T47D (cell line): ENCODE data around the gene MAST3.
A peak's percentile ranks its signal among the peaks of the same experiment; 100 is the strongest.

Experiments
- DNase-seq, 2 experiments: peaks; one replicate each; pipeline versions ENCODE4 v3.0.0 to v3.0.0-alpha.2; 2011 to 2012; ENCODE audit warnings: low read depth in 1 of 2, low spot score in 1 of 2
- JUND ChIP-seq: IDR thresholded peaks from 2 replicates; pipeline ENCODE4 v1.6.1; 2012; ENCODE audit warnings: low read depth
- in situ Hi-C: cut with HindIII; loops from 2 replicates; pipeline ENCODE4 v1.10.0; 2016; ENCODE audit warnings: low sequenced_read_pairs, low pct_unique_long_range_greater_than_20kb

Gene MAST3

DNA sequence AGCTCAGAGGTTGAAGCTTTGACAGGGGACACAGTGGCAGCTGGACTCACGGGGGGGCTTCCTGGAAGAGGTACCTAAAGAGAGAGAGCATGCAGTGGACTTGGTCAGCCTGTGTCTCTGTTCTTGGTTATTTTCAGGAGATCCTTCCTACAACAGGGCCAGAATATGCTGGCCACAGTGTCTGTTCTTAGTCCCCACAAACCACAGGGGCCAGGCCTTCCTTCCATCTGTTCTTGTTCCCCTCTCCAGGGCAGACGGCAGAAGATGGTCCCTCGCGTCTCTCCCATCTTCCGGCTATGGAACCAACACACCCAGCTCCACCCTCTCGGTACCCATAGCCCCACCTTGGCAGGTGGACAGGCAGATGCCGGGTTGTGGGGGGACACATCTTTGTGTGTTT lies 24.8 kb downstream of the MAST3 start:
- in situ Hi-C loops = no loop called here
- no peak for DNase-seq
- no peak for TF ChIP-seq JUND

DNA sequence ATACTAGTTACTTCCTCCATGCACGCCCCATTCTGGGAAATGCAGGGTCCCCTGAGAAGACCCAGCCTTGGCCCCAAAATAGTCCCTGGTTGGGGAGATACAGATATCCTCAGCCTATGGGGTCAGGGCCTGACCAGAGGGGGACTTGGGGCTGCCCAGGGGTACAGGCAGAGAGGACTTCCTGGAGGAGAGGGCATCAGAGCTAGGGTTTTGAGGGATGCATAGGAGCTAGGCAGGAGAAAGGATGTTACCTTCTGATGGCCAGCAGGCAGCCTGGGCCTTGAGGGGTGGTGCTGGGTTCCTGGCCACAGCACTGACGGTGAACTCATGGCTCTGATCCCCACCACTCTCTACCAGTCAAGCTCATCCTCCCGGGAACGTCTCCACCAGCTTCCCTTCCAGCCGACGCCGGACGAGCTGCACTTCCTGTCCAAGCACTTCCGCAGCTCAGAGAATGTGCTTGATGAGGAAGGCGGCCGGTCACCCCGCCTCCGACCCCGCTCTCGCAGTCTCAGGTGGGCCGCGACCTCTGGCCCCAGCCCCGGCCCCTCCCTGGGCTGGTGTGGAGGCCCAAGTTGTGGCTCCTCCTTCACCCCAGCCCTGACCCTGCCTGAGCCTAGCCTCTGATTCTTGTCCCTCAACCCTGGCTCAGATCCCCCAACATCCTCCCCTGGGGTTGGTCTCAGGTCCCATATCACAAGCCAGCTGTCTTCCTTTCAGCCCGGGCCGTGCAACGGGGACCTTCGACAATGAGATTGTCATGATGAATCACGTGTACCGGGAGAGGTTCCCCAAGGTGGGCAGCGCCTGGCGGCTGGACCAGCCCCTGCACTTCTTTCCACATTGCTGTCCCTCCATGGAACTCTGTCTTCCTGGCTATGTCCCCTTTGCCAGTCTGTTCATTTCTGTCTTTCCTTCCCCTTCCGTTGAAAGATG lies 25.6 kb downstream of the MAST3 start:
- DNase-seq = no peak
- in situ Hi-C loops = no loop called here
- TF ChIP-seq JUND = no peak

DNA sequence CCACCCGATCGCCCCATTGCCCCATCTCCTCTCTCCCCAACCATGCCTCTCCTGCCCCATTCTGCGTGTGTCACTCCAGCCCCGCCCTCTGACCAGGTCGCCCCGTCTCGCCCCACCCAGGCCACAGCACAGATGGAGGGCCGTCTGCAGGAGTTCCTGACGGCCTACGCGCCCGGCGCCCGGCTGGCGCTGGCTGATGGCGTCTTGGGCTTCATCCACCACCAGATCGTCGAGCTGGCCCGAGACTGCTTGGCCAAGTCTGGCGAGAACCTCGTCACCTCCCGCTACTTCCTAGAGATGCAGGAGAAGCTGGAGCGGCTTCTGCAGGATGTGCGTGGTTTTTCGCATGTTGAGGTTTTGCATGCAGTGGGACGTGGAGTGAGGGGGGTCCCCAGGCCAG lies 26.2 kb downstream of the MAST3 start:
- no peak for DNase-seq
- in situ Hi-C loops = no loop called here
- TF ChIP-seq JUND = no peak

DNA sequence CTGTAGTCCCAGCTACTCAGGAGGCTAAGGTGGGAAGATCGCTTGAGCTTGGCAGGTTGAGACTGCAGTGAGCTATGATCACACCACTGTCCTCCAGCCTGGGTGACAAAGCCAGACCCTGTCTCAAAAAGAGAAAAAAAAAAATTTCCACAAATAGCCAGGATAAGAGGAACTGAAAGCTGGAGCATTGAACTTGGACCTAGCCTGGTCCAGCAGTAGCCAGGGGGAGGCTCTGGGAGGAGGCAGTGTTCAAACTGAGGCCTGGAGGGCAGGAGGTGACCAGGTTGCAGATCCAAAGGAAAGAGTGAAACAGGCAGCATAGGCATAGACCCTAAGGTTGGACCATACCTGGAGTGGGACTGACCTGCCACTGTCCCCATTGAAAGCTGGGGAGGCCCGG lies 28.5 kb downstream of the MAST3 start:
- DNase-seq = no peak
- in situ Hi-C loops = no loop called here
- TF ChIP-seq JUND = no peak

DNA sequence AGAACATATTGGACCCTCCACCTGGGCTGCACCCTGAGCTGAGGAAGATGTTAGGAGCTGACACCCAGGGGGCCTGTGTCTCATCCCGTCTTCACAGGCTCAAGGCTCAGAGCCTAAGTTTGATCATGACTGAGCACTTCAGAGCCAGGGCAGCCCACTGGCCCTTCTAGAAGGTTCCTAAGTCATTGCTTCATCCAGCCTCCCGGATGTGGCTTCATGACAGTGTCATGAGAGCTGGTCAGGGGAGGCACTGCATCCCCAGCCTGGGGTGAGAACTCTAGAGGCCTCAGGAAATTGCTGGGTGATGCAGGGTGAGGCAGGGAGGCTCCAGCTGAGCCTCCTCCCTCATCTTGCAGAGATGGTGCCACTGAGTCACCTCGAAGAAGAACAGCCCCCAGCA lies 30.5 kb downstream of the MAST3 start:
- in situ Hi-C loops = no loop called here
- TF ChIP-seq JUND = no peak
- DNase-seq = no peak

DNA sequence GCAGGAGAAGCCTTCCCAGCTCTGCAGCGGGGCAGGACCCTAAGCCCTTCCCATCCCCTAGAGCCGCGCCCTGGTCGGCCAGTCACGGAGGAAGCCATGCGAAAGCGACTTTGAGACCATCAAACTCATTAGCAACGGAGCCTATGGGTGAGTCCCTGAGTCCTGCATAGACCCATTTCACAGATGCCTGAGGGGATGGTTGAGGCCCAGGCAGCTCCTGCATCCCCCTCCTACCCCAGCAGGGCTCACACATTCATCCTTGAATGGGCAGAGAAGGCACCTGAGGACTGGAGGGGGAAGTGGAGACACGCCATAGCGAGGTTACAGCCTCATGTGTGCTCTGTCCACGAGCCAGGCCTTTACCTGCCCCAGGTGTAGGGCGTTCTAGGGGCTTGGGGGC lies 31.2 kb downstream of the MAST3 start:
- no peak for TF ChIP-seq JUND
- in situ Hi-C loops = no loop called here
- DNase-seq = no peak

DNA sequence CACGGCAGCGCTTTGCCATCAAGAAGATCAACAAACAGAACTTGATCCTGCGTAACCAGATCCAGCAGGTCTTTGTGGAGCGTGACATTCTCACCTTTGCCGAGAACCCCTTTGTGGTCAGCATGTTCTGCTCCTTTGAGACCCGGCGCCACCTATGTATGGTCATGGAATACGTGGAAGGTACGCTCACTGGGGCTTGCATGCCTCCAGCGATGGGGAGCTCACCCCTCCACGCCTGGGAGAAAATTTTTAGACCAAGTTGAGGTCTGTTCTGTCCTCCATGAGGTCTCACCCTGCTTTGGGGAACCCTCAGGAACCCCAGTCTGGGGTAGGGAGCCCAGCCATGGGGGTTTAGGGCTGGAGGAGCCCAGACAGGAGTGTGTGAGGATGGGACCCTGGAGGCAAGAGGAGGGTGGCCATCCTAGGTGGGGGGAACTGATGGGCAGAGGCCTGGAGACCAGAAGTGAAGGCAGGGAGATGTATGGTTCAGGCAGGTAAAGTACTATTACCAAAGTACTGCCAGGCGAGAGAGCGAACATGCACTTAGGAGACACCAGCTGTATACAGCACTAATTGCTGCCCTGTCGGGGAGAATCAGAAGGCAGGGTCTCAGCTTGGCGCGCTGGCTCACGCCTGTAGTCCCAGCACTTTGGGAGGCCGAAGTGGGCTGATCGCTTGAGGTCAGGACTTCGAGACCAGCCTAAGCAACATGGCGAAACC lies 33.1 kb downstream of the MAST3 start:
- peak in 1 of 2 experiments; percentile 33 for DNase-seq
- TF ChIP-seq JUND = no peak
- in situ Hi-C loops = no loop called here

DNA sequence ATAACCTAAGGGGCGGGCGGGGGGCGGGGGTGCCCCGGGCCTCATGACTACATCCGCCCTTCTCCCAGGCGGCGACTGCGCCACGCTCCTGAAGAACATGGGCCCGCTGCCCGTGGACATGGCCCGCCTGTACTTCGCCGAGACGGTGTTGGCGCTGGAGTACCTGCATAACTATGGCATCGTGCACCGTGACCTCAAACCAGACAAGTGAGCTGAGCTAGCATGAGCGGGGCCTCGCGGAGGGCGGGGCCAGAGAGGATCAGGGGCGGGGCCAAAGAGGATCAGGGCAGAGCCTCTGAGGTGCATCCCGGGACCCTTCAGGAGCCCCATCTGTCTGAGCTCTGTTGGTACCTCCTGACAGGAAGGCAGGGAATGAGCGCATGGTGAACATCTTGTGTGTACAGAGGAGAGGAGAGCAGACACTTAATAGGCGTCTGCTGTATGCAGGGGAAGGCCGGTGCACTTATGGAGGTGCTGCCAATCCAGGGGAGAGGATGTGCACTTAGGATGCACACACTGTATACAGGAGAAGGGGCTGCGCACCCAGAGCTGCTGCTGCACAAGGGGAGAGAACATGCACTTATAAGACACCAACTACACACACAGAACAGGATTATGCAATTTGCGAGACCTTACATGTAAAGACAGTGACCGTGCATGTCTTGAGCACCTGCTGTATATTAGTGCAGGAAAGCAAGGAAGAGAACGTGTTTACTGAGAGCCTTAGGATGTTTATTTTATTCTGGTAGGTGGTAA lies 34.4 kb downstream of the MAST3 start:
- no peak for TF ChIP-seq JUND
- in situ Hi-C loops = no loop called here
- DNase-seq = no peak

DNA sequence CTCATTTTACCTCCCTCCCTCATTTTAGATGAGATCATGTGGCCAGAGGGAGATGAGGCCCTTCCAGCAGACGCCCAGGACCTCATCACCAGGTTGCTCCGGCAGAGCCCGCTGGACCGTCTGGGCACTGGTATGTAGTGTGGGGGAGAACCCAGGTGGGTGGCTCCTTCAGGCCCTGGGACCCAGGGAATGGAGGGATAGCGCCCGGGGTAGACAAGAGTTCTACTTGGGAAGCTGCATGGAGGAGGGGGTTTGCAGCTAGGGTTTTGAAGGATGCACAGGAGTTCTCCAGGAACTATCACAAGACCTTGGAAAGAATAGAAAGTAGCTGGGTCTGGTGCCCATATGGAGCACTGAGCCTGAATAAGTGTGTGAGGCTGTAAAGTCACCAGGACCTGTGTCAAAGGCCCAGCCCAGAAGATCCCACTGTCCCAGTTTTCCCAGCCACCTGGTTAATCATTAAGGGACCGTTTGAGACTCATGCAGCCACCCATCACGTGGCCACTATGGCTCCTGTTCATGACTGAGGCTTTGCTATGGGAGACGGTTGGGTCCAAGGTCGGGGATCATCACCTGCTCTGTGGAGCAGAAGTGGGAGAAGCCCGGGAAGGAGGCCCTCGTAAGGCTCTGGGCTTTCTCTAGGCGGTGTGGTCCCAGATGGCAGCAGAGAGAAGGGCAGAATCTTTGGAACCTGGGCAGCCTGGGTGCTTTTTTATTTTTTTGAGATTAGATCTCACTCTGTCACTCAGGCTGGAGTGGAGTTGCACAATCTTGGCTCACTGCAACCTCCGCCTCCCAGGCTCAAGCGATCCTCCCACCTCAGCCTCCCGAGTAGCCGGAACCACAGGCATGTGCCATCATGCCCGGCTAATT lies 38.4 kb downstream of the MAST3 start:
- no peak for DNase-seq
- in situ Hi-C loops = no loop called here
- TF ChIP-seq JUND = no peak

DNA sequence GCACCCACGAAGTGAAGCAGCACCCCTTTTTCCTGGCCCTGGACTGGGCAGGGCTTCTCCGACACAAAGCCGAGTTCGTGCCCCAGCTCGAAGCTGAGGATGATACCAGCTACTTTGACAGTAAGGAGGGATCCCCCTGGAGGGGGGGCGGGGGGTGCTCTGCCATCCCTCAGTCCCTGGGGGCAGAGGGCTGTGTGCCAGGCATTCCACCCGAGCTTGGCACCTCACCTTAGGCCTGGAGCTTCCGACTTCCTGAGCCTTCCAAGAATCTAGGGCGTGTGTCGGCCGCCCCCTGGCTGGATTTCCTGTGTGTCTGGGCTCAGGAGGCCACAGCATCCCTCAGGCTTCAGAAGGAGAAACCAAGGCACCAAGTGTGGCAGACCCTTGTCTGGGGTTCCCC lies 39.7 kb downstream of the MAST3 start:
- DNase-seq = no peak
- TF ChIP-seq JUND = no peak
- in situ Hi-C loops = no loop called here

DNA sequence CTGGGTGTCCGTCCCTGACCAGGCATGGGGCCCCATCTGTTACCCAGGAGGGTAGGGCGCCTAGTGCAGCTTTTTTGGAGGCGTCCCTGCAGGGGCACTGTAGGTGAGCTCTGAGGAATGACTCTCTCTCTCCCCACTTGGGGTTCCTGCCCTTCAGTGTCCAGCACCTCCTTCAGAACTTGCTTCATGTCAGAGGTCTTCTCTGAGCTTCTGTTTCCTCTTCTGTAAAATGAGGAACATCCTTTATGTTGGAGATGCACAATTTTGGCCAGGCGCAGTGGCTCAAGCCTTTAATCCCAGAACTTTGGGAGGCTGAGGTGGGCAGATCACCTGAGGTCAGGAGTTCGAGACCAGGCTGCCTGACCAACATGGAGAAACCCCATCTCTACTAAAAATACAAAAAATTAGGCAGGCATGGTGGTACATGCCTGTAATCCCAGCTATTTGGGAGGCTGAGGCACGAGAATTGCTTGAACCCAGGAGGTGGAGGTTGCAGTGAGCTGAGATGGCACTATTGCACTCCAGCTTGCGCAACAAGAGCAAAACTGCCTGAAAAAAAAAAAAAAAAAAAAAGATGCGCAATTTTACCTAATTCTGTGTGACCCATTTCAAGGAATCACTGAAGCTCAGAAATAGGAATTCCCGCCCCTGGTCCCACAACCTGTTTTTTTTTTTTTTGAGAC lies 40.2 kb downstream of the MAST3 start:
- in situ Hi-C loops = no loop called here
- no peak for TF ChIP-seq JUND
- DNase-seq = no peak

DNA sequence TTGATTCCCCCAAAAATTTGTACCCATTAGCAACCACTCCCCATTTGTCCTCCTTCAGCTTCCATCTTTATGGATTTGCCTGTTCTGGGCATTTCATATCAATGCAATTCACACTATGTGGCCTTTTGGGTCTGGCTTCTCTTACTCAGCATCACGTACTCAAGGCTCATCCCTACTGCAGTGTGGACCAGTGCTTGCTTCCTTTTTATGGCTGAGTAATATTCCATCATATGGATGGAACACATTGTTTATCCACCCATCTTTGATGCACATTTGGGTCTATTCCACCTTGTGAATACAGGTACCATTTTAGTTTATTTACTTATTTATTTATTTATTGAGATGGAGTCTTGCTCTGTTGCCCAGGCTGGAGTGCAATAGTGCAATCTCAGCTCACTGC lies 42.9 kb downstream of the MAST3 start:
- in situ Hi-C loops = no loop called here
- TF ChIP-seq JUND = no peak
- DNase-seq = no peak
